LHCN-M2 (cell line): Measurements from ENCODE around the gene TRAF2. TPM values are rescaled to one million over a fixed set of nuclear protein-coding genes. Genes with fewer than 3 reads are reported as not detected.

ENCODE experiments used
- DNase-seq: peaks from one replicate; pipeline ENCODE4 v3.0.0-alpha.2; 2012; ENCODE audit warnings: low read depth
- total RNA-seq: library from RNA; depleted of rRNA; stranded (reverse); fragments of >200 nt; gene quantifications from 2 replicates; pipeline ENCODE4 v1.2.3, GENCODE V29; 2014

Gene TRAF2
- total RNA-seq, 1 experiment from 2014 or later: 11.7 TPM

- no peak for DNase-seq
Observed at GRCh38 chr9:136910901-136911245, 24.6 kb downstream of the TRAF2 start.

DNA sequence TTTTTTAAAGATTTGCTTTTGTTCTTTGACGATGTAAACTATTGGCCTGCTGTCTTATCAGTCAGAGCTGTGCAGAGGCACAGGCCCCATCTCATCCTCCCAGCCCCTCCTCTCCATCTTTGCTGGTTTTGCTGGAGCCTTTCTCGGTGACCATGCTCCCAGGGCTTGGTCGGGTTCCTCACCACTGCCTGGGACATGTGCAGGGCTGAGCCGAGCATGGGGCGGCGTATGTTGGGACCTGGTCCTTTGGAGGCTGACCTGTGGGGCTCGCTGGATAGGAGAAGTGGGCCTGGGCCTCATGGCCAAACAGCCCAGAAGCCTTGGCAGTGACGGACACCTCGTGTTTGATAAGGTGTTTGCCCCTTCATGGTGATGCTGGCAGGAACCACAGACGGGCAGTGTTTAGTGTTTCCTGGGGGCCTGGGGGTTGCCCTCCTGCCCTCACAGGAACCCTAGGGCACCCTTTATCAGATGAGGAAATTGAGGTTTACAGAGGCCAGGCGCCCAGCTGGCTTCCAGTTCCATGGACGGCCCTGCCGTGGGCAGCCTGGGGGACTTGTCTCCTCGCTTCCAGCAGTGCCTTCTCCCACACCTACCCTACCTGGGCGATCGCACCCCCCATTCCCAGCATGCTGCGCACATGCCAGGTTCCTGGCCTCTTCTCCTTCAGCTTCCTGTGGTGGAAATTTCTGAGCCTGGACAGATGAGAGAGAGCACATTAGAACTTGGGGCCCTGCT lies 27.6 kb downstream of the TRAF2 start:
- no peak for DNase-seq

DNA sequence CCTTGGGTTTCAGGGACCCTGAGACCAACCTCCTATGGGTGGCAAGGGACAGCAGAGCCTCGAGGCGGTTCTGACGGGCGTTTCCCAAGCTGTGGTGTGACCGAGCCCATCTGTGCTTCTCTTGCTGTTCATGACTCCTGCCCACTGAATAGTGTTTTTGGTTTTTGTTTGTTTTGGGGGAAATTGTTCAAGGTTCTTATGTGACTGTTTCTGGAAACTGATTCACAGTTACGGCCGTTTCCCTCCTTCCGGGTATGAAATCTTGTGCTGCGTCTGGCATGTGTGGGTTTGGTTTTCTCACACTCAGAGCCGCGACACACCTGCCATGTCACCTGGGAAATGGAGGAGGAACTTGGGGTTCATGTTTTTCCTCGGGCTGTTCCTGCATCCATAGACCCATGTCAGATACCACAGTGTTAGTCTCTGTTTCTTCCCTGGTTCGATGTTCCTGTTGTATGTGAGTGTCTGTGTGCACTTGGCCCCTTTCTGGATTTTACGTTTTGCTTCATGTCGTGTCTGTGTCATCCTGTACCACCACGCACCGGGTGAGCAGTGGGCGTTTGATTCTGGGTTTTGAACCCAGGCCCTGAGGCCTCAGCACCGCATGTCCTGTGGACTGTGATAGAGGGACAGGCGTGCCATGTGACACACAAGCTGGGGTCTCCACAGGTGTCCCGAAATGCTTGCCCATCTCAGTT lies 29.5 kb downstream of the TRAF2 start:
- DNase-seq: no peak

DNA sequence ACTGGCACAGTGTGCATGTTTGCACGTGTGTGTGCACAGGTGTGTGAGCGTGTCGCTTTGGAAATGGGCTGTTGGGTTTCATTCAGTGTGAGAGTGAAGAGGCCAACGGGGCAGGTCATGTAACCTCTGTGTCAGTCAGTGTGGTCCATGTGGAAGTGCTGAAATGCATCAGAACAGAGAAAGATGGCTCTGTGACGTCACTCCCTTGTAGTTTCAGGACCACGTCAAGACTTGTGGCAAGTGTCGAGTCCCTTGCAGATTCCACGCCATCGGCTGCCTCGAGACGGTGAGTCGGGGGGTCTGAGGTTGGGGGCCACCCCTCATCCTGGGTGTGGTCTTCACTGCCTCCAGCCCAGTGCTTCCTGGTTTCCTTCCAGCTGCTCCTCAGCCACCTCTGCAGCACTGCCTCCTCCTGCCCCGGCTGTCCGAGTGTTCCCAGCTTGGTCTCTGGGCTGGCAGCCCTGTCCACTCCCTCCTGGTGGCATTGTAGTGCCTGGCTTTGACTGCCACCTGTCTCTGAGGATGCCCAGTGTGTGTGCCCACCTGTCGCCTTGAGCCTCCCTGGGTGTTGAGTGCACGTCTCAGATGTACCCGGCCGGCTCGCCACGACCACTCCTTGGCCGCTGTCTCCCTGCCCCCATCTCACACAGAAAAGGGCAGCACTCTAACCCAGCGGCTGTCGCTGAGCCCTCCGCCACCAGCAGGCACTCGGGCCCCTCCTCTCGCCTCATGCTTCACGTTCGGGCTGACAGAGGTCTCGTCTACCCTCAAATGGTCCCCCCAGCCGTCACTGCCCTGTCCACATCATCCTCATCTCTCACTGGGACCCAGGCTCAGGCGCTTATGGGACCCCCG lies 30.2 kb downstream of the TRAF2 start:
- no peak for DNase-seq

- no peak for DNase-seq
Observed at GRCh38 chr9:136917902-136918301, 31.6 kb downstream of the TRAF2 start.

- no peak for DNase-seq
Observed at GRCh38 chr9:136920069-136920468, 33.8 kb downstream of the TRAF2 start.

DNA sequence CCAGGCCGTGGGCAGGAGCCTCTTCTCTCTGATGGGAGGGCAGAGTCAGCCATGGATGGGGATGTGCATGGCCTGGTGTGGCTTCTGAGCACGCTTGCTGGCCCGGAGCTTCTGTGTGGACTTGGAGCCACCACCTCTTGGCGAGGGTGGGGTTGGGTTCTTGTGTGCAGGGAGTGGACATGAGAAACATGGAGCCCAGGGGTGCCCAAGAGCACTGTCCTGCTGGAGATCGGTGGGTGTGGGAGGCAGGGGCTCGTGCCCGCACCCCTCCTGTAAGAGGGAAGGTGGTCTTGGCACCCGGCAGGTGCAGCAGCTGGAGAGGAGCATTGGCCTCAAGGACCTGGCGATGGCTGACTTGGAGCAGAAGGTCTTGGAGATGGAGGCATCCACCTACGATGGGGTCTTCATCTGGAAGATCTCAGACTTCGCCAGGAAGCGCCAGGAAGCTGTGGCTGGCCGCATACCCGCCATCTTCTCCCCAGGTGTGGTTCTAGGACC lies 34.5 kb downstream of the TRAF2 start:
- DNase-seq: no peak

- DNase-seq: no peak
Observed at GRCh38 chr9:136921307-136921706, 35.0 kb downstream of the TRAF2 start.

DNA sequence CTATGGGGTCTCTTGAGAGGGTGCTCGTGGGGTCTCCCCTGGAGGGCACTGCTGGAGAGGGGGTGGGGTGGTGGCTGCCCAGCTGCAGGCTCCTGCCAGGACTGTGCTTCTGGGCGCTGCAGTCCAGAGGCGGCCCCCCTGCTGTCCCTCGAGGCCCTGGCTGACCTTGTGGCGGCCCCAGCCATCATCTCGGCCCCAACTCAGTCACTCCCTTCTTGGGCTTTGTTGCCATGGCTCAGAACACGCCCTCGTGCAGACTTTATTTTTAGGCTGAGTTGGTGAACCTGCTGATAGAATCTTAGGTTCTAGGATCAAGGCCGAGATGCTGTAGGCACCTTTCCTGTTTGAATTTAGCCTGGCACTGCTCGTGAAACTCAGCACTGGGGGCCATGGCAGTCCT lies 35.4 kb downstream of the TRAF2 start:
- DNase-seq: no peak

- no peak for DNase-seq
Observed at GRCh38 chr9:136922540-136922939, 36.2 kb downstream of the TRAF2 start.

DNA sequence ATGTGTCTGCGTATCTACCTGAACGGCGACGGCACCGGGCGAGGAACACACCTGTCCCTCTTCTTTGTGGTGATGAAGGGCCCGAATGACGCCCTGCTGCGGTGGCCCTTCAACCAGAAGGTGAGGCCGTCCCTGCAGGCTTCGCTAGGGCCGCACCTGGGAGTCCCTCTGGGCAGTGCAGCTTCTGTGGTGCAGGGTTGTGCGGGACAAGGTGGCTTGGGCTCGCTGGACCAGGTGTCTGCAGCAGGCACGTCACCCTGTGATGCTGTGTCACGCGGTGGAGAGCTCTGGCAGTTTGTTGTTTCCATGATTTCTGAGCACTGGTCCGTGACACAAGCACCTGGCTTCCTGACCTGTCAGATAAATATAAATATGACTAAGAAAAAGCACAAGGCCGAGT lies 37.6 kb downstream of the TRAF2 start:
- DNase-seq: no peak

- DNase-seq: no peak
Observed at GRCh38 chr9:136925414-136926153, 39.3 kb downstream of the TRAF2 start.

- DNase-seq: no peak
Observed at GRCh38 chr9:136926154-136926704, 39.9 kb downstream of the TRAF2 start.

DNA sequence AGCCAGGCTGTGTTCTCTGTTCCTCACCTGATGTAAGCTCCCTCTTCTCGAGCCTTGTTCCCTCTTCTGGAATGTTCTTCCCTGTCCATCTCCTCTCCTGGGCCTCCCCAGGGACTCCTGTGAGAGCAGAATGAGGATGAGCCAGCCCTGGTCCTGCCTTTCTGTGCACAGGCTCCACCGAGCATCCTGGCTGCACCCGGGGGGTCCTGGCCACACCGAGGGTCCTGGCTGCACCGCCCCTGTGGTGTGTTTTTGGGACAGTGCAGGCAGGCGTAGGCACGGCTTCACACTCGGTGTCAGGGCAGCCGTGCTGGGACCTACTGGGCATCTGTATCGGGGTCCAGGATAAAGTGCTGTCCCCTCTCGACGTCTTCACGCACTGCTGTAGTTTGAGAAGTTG lies 40.4 kb downstream of the TRAF2 start:
- no peak for DNase-seq

DNA sequence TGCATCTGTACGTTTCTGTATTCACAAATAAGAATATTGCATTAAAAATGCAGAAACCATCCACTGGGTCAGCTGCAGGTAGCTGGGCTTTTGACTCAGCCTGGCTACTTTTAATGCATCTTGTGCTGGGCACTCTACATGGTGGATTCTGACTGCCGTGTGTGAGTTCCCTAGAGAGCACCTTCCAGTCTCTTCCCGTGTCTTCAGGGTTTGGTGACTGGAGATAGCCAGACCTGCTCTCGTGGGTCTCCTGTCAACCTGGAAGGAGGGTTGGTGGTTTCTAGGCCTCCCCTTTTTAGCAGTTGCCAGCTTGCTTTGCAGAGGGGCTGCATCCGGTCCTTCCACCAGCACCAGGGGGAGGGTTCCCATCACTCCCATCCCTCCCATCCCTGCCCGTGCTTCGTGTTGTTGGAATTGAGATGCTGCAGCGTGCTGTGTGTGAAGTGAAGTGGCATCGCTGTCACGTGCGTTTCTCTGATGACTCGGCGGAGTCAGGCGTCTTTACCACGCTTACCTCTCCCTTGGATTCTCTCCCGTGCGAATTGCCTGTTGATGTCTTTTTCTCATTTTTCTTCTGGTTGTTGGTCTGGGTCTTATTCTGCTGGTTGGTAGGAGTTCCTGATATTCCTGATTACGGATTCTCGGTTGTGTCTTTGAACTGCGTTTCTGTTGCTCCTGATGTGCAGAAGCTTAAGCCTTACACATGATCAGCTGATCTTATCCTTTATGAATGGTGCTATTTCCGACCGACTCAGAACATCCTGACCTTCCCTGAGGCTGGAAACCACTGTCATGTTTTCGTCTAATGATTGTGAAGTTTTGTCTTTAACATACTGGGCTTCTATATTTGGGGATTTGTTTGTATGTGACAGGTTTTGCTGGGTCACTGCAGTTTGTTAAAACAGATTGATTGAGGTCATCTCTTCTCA lies 41.3 kb downstream of the TRAF2 start:
- DNase-seq: no peak

- DNase-seq: no peak
Observed at GRCh38 chr9:136928591-136928990, 42.3 kb downstream of the TRAF2 start.

GRCh38 chr9:136930014-136930413 lies 43.7 kb downstream of the TRAF2 start:
- no peak for DNase-seq

DNA sequence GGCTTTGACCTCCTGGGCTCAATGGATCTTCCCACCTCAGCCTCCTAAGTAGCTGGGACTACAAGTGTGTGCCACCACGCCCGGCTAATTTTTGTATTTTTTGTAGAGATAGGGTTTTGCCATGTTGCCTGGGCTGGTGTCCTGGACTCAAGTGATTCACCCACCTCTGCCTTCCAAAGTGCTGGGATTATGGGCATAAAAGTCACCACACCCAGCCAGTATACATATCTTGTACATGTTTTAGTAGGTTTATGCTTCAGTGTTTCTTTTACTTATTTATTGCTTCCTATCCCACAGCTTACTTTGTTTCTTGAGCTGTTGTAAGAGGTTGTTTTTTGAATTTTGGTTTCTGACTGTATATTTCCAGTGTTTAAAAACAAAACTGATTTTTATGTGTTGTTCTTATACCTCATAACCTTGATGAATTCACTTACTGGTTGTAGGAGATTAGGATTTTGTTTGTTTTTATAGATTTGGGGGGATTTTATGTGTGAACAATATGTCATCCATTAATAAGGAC lies 45.4 kb downstream of the TRAF2 start:
- DNase-seq: no peak

DNA sequence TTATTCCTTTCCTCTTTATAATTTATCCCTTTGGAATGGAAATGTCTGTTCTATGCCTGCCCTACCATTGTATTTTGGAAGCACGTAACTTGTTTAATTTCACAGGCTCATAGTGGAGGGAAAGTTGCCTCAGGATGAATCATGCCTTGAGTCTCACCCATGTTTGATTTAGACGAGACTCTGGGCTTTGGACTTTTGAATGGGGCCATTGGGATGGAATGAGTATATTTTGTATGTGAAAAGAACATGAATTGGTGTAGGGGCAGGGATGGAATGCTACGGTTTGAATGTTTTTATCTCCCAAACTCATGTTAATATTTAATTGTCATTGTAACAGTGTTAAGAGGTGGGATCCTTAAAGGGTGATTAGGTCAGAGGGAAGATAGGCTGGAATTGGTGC lies 48.0 kb downstream of the TRAF2 start:
- DNase-seq: no peak

- DNase-seq: no peak
Observed at GRCh38 chr9:136935651-136936050, 49.3 kb downstream of the TRAF2 start.
